ENCODE measurements around the gene ATE1.
A peak's percentile ranks its signal among the peaks of the same experiment; 100 is the strongest.
"Not testable (repeated sequence)": the region's sequence is repeated elsewhere in the genome, so short reads cannot be mapped to it uniquely, and the experiment has no call there.

Gene ATE1

DNA sequence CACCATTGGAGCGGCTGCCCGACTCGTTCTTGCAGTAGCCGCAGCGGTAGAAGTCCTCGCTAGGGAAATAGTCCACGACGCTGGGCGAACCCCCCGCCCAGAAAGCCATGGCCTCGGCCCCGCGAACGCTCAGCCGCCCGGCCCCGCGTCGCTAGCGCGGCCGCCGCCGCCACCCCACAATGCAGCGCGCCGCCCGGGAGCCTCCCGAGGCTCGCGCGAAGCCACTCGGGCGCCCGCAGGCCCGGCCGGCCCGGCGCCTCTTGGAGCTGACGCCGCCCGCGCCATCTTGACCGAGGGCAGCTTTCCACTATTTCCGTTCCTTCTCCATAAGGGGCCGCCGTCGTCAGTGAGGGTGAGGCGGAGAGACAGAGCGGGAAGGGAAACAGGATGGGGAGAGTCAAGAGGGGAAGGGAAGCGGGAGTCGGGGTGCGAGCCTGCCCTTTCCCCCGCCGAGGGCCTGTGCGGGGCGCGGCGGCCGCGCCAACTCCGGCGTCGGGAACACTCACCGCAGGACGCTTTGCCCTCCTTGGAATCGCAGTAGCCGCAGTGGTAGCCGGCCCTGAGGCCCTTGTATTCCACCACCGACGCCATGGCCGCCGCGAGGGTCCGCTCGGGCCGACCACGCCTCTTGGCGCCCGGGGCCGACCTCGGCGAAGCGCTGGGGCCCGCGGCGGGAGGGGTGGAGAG, at the start of gene ATE1:
TSS of gene ATE1 (minus strand) at position 191 of the 687 bp plus-strand sequence. CDS start at position 109, 82 bp downstream.
- DNase-seq (ENCODE audit: low read depth in 2 of 2) = peak; percentile 67 to 77

- no peak for DNase-seq (ENCODE audit: low read depth in 2 of 2)
Measured at GRCh38 chr10:121976607-121977006, 48.8 kb upstream of the ATE1 start.

DNA sequence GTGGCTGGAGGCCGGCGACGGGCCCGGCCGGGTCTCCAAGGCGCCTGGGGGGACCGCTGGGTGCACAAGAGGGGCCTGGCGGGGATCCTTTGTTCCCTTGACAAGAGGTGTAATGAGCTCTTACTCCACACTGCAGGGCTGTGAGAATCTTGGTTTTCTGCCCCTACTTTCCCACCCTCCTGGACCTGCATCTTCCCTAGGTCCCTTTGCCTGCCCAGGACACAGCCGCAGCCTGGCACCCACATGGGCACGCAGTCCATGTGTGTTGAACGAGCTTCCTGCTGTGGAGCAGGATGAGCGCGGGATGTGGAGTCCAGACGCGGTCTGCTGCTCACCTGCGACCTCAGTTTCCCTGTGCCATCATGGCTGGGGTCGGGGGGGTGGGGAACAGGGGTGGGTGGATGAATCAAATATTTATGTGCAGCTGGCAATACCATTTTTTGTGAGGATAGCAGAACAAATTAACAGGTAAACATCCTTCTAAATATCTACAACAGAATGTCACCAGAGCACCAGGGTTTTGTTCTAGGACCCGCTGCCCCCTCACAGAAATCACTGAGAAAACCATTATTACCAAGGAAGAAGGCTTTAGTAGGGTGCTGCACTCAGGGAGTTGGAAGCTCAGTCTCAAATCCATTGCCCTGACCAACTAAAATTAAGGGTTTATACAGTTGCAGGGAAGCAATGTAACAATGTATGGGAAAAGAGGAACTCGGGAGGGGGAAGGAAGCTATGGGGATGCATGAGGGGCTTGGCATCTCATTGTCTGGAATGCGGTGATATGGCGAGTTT, 47.7 kb upstream of the ATE1 start:
- DNase-seq (ENCODE audit: low read depth in 2 of 2) = no peak

GRCh38 chr10:121974535-121975294, 46.9 kb upstream of the ATE1 start, which contains the start of gene NSMCE4A:
TSS of gene NSMCE4A (minus strand) at chr10:121975217. CDS start at chr10:121975165, 52 bp downstream.
- DNase-seq (ENCODE audit: low read depth in 2 of 2) = peak; percentile 53 to 65

DNA sequence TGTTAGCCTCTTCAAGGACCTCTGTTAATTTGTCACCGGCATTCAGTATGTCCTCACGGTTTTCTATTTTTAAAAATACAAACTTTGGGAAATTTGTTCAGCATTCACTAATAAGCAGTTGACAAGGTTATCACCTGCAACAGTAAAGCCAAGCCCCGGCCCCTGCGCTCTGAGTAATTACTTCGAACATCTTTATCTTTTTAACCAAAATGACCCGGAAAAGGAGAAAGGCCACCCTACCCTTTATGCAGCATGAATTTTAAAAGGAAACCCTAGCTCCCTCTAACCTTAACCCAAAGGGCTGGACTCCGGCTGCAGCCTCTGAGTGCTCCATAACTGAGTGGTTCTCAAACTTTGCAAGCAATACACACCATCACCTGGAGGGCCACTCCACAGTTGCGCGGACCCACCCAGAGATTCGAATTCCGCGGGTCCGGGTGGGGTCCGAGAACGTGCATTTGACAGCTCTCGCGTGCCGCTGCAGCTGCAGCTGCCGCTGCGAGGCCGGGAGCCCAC, 46.2 kb upstream of the ATE1 start:
- DNase-seq (ENCODE audit: low read depth in 2 of 2) = no peak

GRCh38 chr10:121969086-121969485, 41.3 kb upstream of the ATE1 start:
- DNase-seq (ENCODE audit: low read depth in 2 of 2) = not testable (repeated sequence)

DNA sequence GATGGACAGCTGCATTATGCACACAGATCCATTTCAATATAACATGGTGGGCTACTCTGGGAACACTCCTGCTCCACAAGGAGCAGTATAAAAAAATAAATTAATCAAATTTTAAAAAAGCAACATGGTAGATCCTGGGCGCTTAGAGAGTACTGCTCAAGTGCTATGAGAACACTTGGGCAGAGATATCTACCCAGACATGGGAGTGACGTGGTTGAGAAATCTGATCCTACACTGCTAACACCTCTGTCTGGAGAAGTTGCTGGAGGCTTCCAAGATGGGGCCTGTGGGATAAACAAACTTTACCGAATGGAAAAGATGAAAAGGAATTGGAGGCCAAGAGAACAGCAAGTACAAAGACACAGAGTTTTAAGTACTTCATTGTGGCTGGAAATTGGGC, 38.2 kb upstream of the ATE1 start:
- DNase-seq (ENCODE audit: low read depth in 2 of 2) = no peak

DNA sequence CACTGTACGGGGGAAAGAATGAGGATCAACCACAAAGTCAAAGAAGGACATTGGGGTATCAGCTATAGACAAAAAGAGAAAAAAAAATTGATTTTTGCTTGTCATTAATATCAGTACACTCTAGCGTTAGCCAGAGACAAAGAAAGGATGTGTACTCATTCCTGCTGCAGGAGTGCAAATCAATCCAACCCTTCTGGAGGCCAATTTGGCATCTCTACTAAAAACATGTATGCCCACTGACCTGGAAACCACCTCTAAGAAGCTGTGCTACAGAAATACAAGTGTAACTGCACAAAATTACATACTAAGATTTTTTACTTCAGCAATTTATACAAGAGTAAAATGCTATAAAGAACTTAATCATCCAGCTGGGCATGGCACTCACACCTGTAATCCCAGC, 33.6 kb upstream of the ATE1 start:
- DNase-seq (ENCODE audit: low read depth in 2 of 2) = no peak

DNA sequence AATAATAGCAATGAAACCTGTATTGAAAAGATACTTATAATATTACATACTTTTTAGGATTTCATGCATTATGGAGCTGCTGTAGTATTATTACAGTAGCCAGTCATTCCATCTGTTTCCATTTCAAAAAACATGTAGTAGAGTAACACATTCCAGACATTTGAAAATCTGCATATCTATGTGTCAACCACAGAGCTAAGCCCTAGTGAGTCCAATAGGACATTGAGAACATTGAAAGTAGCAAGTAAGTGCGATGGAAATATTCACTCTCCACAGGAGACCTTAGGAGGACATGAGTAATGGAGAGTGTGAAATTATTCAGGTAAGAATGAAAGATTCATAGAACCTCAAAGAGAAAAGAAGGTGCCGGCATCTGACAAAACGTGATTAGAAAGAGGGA, 31.8 kb upstream of the ATE1 start:
- DNase-seq (ENCODE audit: low read depth in 2 of 2) = no peak

- no peak for DNase-seq (ENCODE audit: low read depth in 2 of 2)
Measured at GRCh38 chr10:121956111-121957061, 28.6 kb upstream of the ATE1 start.

- no peak for DNase-seq (ENCODE audit: low read depth in 2 of 2)
Measured at GRCh38 chr10:121952226-121952625, 24.4 kb upstream of the ATE1 start.

GRCh38 chr10:121949451-121949850, 21.6 kb upstream of the ATE1 start:
- DNase-seq (ENCODE audit: low read depth in 2 of 2) = no peak

- no peak for DNase-seq (ENCODE audit: low read depth in 2 of 2)
Measured at GRCh38 chr10:121949049-121949448, 21.2 kb upstream of the ATE1 start.

GRCh38 chr10:121947343-121948330, 19.8 kb upstream of the ATE1 start:
- no peak for DNase-seq (ENCODE audit: low read depth in 2 of 2)

DNA sequence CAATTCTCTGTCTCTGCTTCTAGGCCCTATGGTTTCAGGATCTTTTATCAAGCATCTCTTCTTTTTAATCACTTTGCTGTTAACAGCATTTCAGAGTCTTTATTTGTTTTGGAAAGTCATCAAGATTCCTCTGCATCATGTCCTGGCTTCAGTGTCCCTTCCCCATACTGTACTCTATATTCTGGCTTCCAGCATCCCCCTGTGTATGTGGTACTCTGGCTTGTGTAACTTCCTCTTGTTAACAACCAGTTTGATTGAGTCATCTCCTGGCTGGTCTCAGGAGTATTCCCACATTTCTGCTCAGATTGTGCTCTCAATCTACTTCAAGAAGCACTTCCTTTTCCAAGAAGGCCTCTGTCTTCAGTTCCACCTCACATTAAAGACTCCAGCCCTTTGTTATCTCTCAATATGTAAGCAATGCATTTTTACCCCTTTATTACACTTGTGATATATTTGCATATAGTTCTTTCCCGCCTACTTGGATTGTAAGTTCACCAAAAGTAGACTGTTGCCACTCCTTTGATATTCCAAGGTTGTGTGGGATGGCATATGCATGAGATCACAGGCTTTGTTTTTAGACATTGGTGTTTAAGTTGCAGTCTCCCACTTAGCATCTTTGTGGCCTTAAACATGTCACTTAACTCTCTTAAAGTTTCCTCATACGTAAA, 15.1 kb upstream of the ATE1 start:
- DNase-seq (ENCODE audit: low read depth in 2 of 2) = no peak

DNA sequence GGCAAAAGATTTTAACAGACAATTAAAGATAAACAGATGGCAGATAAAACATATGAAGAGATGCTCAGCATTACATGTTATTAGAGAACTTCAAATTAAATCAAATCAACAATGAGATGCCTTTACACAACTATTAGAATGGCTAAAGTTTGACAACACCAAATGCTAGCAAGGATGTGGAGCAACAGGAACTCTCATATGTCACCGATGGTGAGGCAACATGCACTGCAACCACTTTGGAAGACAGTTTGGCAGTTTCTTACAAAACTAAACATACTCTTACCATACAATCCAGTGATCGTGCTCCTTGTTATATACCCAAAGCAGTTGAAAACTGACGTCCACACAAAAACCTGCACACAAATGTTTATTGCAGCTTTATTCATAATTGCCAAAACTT, 13.7 kb upstream of the ATE1 start:
- no peak for DNase-seq (ENCODE audit: low read depth in 2 of 2)

DNA sequence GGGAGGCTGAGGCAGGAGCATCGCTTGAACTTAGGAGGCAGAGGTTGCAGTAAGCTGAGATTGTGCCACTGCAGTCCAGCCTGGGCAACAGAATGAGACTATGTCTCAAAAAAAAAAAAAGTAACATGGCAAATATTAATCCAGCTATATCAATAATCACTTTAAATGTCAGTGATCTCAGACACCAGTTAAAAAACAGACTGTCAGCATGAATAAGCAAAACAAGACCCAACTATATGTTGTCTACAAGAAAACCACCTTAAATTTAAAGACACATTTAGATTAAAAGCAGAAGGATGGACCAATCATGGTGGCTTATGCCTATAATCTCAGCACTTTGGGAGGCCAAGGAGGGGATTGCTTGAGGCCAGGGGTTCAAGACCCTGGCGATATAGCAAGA, 8.5 kb upstream of the ATE1 start:
- no peak for DNase-seq (ENCODE audit: low read depth in 2 of 2)

- DNase-seq (ENCODE audit: low read depth in 2 of 2) = no peak
Measured at GRCh38 chr10:121935702-121936101, 7.9 kb upstream of the ATE1 start.

All from stimulated activated CD4-positive, alpha-beta T cell treated with anti-CD3 and anti-CD28 coated beads, Interleukin-15, amount 100 ng/mL, for 48 hours (primary cell).